ENCODE measurements around the gene CORIN.
"Not testable (repeated sequence)": the region's sequence is repeated elsewhere in the genome, so short reads cannot be mapped to it uniquely, and the experiment has no call there.

CORIN gene

DNA sequence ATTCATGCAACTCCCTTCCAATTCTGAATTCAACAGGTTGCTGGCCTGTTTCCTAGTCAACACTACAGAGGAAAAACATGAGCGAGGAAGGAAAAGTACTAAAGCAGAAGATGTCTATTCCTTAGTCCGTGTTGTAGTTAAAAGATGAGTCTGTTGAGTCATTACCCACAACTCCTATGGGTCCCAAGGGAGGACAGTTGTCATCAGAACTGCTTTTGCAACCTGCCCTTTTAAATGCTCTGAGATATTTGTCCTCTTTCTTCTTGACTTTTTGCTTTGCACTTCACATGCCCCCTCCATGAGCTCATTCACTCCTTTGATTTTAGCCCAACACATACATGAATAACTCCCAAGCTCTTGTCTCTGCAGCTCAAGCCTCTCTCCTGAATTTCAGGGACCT lies 119.2 kb downstream of the CORIN start:
- DNase-seq, result no peak

DNA sequence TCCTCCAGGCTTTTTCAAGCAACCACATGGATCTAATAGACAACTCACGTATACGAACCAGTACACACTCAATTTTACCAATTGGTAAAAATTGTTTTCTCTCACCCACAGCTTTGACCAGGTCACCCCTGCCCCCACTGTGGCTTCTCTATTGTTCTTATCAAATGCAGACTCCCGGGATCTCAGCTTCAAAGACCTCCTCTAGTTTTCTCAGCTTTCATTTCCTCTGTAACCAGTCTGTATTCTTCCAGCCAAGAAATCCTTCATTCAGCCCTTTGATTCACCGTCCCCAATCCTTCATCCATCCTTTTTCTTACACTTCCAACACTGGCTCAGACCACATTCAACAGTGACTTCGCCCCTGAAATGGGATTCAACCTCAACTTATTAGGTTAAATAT lies 120.7 kb downstream of the CORIN start:
- DNase-seq, result no peak

DNA sequence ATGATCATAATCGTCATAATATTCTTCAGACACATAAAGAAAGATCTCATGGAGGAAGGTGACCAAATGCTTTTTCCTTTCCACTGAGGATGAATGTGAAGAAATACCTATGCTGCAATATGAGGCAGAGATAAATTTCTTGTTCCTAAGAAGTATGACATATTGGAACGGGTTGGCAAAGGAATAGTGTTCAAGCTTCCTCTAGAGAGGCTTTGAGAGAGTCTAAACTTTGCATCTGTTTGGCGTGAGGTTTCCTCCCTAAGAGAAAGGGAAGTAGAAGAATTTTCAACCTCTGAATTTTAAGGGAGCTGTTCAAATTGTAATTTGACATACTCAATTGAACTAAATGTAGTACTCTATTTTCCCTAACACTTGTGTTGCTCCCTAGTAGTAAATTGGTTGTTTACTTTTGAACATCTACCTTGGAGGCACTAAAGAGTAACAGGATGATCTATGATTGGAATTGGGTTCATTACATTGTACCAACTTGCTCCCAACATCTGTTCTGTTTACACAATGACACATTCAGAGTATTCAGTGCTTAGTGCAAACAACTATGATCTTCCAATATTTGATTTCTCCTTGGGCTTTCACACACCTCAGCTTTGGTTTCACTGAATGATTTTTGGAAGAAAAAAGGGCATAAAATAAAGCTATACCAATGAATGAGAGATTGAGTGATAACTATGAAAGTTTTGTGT lies 122.0 kb downstream of the CORIN start:
- peak; percentile 34 for DNase-seq

DNA sequence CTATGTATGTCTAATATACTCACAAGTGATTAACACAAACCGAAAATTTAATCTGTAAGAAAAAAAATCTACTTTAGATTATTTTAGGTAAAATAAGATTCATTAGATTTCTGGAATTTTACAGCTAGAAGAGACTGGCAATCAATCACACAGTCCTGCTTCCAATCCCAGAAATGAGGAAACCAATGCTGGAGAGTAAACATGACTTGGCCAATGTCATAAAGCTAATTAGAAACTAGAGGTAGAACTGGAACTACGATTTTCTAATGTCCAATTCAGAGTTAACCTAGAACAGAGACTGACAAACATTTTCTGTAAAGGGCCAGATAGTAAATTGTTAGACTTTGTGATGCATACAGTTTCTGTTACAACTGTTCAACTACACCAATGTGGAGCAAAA lies 123.6 kb downstream of the CORIN start:
- DNase-seq, result no peak

DNA sequence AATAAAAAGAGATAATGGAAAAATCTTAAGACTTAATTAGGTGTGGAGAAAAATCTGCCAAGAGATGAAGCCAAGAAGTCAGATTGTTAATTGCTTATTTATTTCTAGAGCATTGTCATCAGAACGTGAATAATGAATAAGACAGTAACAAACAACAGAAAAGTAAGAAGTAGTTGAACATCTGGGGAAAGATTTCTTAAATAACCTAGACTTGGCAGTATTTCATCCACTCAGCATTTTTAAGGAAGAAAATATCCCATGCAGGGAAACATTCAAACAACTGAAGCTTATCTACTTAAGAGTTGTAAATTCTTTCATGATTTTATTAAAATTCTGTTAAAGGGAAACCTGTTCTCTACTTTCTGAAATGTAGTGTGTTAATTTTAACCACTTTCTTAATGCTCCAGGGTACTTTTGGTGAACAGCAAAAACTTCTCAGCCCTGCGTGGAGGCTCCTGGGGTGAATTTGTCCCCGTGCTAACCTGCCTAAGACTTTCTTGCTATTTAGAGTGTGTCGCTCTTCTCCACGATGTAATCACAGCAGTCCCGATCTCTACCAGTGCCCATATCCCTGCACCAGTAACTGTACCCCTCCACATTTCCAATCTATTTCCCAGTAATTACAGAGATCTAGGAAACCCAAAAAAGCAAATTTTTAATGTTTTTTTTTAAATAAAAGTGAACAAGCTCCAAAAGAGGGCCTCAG lies 124.6 kb downstream of the CORIN start:
- no peak for DNase-seq

DNA sequence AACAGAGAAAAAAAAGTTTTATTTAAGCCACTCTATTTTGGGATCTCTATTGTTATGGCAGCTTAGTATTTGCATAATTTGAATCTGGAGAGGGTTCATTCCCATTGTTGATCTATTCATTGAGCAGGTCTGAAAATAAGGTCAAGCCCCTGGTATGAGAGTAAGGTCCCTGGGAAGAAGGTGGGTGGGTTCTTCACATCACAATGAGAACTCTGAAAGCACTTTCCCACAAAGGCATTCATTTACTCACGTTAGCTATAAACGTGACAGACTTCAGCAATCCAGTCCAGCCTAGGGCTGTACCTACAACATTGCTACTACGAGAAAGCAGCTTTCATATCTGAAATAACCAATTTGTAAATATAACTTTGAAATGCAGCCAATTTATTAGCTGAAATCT lies 126.2 kb downstream of the CORIN start:
- no peak for DNase-seq

DNA sequence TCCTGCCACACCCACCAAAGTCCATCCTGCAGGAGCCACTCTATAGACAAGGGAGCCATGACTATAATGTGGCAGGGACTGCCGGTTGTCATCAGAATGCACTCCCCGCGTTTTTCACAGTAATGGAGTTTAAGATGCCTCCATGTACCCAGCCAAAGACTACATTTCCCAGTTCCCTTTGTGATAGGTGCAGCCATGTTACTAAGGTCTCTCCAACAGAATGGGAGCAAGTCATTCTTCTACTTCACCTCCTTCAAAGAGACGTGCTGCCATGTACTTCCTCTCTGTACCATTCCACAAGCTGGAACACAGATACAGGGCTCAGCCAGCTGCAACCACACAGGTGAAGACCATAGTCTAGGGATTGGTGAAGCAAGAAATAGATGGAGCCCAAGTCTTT lies 126.7 kb downstream of the CORIN start:
- no peak for DNase-seq

DNA sequence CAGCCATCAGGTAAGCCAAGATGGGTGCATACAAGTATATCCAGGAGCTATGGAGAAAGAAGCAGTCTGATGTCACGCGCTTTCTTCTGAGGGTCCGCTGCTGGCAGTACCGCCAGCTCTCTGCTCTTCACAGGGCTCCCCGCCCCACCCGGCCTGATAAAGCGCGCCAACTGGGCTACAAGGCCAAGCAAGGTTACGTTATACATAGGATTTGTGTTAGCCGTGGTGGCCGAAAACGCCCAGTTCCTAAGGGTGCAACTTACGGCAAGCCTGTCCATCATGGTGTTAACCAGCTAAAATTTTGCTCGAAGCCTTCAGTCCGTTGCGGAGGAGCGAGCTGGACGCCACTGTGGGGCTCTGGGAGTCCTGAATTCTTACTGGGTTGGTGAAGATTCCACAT lies 131.5 kb downstream of the CORIN start:
- DNase-seq, result not testable (repeated sequence)

DNA sequence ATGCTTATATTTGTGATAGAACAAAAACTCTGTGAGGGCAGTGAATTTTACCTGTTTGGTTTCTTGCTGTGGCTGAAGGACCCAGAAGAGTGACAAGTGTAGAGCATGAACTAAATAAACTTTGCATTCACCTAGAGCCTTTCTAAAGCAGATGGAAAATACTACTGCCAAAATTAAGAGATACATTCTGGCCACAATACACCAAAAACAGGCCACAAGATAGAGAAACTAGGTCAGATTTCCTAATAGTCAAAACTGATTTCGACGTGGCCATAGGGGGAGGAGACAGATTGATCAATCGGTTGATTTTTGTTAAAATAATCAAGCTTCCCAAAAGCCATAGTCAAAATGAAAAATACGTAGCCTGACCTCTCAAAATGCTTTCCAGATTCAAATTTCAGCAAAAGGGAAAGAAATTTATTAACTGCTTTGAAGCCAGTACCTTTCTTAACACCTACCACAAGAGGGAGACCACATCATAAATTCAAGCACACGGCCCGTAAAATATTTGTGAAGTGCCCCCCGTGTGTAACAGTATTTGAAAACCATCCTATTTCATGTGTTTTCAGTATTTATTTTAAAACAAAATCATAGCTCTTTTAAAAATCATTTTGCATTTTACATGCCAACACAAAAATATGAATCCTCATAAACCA lies 132.4 kb downstream of the CORIN start:
- no peak for DNase-seq

DNA sequence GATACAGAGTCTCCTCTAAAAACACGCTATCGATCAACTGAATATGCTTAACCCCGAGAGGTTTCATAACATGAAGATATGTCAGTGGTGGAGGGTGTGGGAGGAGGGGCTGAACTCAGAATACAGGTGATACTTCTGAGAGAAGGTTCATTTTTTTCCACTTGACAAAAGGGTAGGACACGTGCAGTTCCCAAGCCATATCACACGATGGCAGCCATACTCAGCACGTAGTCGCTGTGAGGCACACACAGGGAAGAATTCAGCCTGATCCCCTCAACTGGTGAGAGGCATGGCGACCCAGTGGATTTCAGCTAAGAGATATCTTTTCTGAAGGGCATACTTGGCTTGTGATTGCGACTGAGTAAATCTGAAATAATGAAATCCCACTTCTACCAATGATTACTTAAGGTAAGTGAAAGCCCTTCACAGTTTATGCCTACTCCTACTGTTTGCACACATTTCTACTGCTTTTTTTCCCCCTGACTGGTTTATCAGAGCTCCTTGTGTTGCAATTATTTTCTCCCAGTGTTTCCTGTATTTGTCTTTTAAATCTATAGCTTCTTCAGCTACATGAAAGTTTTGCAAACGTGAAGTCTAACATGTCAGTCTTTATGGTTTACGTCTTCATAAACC lies 133.1 kb downstream of the CORIN start:
- DNase-seq, result peak; percentile 7

DNA sequence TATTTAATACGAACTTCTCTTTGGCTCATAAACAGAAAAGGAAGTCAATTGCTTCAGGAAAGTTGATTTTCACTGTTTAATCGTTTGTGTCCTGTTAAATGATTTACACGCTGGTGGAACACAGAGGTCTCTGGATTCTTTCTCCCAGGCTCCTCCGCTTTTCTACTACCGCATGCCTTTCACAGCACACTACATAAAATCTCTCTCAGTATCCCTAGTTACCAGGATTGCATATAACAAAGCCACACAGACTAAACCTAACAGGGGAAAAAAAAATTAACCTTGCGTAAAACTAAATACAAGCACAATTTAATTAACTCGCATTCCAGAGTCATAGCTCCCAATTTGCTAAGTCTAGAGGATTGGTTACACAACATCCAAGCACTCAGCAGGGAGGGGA lies 133.9 kb downstream of the CORIN start:
- DNase-seq, result no peak

DNA sequence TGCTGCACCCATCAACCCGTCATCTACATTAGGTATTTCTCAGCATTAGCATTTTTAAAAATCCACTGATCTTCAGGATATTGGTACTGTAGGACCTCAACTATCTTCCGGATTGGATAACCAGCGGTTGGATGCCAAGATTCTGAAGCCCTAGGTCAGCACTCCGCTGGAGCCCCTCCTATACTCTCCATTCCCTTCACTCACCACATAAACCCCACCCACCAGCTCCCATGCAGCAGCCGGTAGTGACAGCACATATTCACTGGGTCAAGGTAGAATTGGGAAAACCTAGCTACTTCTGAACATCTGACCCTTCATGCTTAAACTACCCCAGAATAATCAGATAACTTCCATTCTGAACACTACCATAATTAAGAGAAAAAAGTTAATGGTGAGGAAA lies 134.9 kb downstream of the CORIN start:
- no peak for DNase-seq

DNA sequence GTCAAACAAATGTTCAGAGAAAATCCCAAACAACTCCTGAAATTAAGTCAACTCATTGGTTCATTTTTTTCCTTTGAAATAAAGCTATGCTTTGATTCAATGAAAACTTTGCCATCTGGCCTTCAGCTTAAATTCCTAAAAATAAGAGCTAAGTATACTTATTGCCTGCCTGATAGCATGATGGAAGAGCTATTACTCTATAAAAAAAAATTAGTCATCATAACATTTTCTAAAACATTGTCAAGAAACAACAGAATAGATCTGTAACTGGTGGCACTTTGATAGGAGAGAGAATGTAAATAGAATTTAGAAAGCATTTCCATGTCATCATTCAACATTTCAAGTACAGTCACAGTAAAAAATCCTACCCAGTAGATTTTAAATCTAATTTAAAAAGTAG lies 136.6 kb downstream of the CORIN start:
- no peak for DNase-seq

DNA sequence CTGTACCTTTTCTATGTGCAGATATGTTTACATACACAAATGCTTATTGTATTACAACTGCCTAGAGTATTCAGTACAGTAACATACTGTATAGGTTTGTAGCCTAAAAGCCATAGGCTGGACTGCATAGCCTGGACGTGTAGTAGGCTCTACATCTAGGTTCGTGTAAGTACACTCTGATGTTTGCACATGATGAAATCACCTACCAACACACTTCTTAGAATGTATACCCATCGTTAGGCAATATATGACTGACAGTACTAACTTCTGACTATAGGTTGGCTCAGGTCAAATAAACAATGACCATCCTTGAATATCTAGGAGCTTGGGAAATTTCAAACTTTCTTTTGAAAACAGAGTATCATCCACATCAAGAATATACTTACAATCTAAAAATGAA lies 139.0 kb downstream of the CORIN start:
- no peak for DNase-seq

DNA sequence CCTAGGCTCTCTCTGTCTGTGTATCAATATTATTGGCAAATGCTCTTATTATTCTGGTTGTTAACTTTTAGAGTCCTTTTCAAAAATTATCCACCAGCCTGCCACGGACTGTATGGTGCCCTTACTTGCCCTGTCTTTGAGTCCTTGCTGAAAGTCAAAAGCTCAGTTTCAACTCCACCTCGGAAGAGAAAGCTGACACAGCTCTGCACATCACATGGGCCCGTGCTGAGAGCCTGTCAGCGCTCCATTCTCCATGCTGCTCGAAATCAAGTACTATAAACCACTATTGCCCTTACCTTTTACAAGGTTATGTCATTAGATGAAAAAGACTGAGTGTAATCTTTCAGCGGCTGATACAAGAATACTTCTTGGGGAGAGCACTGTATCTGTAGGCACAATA lies 141.0 kb downstream of the CORIN start:
- DNase-seq, result no peak

DNA sequence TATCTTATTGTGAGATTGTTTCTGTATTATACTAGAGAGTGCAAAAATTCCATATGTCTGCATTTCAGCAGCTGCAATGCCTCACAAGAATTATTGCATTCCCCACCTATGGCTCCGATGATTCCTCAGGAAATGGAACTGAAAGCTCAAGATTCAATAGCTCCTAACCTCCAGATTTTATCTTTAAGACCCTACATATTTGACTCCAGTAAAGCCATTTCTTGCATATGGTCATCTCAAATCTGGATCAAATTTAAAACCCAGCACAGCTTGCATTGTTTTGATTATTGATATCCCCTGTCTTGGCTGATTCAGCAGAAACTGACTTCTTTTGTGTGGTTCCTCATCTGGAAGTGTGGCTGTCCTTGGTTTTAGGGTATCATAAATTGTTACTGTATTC lies 142.6 kb downstream of the CORIN start:
- DNase-seq, result no peak

DNA sequence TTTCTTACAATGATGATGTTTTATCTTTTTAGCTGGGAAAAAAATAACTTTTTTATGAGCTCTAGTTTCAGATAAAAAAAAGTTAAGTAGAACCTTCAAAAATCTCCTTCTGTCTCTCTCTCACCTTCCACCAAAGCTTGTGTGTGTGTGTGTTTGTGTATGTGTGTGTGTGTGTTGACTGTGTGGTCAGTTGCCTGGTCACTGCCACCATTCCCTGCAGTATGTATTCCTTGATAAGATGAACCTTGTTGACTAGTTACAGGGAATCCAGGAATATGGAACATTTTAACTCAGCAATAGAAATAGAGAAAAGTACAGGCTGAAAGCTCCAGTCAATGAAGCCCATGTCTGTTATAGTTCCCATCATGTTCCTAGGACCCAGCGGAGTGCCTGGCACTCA lies 143.5 kb downstream of the CORIN start:
- no peak for DNase-seq

DNA sequence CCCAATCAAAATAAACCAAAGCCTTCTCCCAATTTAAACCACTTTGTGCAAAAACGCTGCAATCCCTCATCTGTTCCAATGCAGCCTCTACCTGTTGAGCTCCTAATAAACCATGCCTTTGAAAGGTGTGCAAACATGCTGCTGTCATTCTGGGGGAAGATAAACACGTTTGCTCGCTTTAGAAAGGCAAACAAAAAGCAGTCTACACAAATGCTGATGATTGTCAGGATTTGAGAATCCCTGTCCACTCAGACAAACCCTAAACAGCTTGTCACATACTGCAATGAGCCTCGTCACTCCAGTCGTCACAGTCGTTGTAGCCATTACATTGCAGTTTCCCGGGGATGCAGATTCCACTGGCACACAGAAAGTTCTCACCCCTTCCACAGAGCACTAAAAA lies 145.2 kb downstream of the CORIN start:
- peak; percentile 80 for DNase-seq

DNA sequence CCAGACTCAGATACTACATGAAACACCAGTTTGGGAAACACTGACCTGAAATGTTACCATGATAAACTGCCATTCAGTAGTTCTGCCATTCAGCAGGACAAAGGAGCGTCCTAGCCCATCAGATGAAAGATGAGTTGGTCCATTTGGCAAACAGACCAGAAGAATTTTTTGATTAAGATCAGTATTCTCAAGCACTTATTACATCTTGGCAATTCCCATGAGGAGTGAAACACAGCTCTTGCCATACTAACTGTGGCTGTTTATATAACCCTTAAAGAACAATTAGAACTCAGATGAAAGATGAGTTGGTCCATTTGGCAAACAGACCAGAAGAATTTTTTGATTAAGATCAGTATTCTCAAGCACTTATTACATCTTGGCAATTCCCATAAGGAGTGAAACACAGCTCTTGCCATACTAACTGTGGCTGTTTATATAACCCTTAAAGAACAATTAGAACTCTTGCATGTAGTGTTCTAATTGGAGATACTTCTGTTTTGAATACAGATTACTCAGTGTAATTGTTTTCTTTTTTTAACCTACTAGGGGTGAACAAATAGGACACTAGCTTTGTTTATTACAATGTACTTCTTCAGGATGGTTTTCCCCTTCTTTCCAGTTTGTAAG lies 146.0 kb downstream of the CORIN start:
- DNase-seq, result not testable (repeated sequence)

DNA sequence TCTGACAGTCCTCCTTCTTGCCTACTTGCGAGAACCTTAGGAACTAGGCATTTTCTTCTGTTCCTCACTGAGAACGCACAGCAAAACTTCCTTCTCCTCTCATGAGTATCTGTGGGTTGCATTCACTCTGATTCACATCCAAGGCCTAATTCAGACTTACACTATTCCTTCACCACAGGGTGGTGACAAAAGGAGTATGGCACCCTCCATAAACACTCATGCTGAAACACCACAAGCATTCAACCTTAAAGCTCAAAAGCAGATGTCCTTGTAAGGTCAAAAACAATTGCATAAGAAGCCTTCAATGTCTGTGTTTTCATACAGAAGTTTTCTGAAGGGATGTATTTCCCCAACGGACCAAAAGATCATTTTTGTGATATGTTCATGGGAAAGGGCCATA lies 147.3 kb downstream of the CORIN start:
- DNase-seq, result no peak

DNA sequence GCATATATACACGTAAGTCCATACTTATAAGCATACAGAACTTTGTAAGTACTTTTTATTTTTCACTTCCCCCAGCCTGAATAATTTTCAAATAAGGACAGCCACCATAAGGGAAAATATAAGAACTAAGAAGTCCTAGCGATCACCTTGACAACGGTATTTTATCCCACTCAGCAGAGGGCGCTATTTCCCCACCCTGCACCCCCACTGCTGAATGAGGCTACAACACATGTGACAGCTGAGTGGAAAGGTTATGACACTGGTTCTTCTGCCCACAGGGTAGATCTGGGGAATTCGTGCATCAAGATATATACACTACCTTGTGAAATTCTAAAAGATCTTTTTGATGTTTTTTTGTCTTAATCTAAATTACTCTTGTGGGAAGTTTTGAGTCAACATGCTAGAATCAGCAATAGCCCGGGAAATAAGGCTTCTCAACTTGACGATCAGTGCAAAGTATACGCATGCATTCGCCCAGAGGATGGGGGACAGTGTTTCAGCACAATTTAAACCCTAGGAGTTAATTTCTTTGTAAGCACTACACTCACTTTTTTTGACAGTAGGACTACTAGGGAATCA lies 151.5 kb downstream of the CORIN start:
- DNase-seq, result no peak

DNA sequence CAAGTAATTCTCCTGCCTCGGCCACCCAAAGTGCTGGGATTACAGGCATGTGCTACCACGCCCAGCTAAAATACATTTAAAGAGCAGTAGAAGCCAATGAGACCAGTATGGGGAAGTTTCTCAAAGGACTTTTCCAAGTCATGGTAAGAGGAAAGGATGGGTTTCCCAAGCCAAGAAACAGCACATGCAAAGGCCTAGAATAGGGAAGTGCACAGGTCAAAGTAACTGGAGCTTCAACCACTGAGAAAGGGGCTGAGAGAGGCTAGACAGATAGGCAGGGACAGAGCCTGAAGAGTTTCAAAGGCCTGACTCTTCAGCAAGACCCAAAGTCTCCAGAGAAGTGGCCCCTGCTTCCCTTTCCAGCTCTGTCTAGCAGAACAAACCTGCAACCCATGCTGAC lies 162.1 kb downstream of the CORIN start:
- DNase-seq, result no peak

DNA sequence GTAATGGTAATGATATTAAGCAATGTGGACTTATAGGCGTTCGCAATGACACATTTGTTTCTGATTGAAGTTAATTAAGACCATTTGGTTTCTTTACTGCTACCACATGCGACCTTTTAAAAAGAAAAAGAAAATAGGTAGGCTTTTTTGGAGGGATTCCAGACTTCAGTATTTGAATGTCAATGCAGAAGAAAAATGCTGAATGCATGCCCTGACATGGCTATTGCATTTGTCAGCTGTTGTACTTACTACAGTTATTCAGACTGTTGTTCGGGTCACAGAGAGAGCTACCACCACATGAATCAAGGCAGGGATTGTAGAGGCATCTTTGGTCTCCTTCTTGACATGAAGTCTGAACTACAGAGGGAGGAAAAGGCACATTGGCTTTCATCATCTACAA lies 163.7 kb downstream of the CORIN start:
- DNase-seq, result no peak

Measured in DMS153 (cell line).